ENCODE data around the gene FOXO3.

The FOXO3 gene

DNA sequence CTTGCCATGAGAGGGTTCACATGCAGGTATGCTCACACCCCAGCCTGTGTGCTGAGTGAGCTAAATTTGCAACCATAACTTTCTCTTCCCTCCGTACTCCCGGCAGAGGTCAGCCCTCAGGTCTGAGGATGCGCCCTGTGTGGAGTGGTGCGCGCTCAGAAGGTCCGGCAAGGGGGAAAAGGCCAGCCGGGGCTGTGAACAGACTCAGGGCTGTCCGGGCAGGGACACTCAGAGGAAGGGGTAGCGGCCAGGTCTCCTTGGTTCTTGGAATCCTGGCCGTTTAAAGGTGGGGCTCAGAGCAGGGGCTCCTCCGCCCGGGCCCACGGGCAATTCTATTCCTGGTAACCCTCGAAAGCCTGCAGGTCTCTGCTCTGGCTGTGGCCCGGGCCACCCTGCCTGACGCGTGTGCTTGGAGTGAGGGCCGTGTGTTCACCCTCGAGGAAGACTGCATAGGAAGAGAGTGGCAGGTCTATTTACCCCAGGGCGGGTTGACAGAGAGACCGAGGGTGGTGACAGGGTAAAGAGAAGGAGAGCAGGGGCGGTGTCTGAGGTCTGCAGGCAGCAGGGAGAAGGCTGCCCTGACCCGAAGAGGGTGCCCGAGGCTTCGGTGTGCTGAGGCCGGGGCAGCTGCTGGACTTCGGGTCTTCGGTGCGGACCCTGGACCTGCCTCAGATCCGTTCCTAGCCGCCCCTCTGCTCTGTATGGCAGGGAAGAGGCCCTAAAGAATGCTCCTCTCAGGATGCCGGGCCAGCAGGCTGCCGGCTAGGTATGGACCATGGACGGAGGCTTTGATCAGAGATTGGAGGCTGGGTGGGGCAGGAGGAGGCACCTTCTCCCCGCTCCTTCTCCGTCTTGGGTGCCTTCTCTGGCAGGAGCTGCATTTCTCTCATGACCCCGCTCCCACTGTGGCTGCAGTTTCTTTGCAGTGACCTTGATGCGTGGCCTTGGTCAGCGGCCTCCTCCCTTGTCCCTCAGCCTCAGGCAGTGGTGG lies 156.4 kb downstream of the FOXO3 start:
- no peak for DNase-seq

DNA sequence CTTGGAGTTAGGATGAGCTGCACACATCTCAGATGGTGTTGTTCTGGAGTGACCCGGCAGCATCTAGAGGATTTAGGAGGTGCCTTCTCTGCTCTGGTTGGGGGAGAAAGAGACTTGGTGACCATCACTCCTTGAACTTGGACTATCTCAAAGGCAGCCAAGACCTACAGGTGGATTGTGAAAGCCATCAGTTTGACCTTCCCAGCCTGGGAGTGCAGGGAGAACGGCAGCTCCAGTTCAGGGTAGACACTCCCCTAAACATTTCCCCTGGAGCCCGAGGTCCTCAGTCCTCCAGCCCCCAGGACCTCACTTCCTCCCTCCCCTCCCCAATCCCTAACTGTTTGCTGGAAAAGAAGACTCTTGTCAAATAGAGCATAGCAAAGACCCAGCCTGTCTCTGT lies 158.8 kb downstream of the FOXO3 start:
- no peak for DNase-seq

GRCh38 chr6:108720827-108721226 lies 160.1 kb downstream of the FOXO3 start:
- DNase-seq, result no peak

GRCh38 chr6:108721286-108721685 lies 160.6 kb downstream of the FOXO3 start:
- DNase-seq, result no peak

DNA sequence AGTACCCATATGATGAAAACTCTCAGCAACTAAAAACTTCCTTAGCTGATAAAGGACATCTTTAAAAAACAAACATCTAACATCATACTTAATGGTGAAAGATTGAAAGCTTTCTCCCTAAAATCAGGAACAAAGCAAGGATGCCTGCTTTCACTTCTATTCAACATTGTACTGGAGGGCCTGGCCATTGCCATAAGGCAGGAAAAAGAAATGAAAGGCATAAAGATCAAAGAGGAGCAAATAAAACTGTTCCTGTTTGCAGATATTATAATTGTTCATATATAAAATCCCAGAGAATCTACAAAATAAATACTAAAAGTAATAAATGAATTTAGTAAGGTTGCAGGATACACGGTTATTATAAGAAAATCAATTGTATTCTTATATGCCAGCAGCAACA lies 162.9 kb downstream of the FOXO3 start:
- DNase-seq, result no peak

GRCh38 chr6:108726726-108727339 lies 166.1 kb downstream of the FOXO3 start:
- no peak for DNase-seq

- no peak for DNase-seq
These were observed 167.4 kb downstream of the FOXO3 start for GRCh38 chr6:108727966-108728730.

GRCh38 chr6:108728826-108729225 lies 168.1 kb downstream of the FOXO3 start:
- DNase-seq, result no peak

GRCh38 chr6:108730635-108731515 lies 170.2 kb downstream of the FOXO3 start:
- no peak for DNase-seq

GRCh38 chr6:108732091-108732870 lies 171.6 kb downstream of the FOXO3 start:
- DNase-seq, result no peak

DNA sequence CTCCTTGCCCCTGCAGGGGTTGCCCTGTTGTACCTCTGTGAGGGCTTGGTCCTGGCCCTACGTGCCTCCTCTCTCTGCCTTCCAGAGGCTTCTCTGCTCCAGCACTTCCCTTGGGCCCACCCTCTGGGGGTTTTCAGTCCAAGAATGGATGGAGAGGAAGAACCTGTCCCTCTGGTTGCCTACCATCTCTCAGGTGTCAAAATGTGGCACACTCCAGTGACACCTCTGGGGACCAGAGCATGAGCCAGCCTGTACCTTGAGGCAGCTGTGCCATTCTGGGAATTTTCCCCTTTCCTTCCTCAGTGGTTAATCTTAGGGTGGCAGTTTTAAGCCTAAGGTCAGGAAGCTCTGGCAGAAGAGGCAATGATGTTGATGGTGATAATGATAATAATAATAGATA lies 172.3 kb downstream of the FOXO3 start:
- no peak for DNase-seq

GRCh38 chr6:108733706-108734265 lies 173.1 kb downstream of the FOXO3 start:
- DNase-seq, result no peak

All from stimulated activated CD8-positive, alpha-beta memory T cell treated with anti-CD3 and anti-CD28 coated beads, Interleukin-4, amount 100 ng/mL, for 48 hours (primary cell).